SHP77 (cell line): ENCODE measurements around the gene EGFL7.

Source experiments
- DNase-seq, 2 experiments: peaks; one replicate each; lab custom pipeline; 2025; lab: John Stamatoyannopoulos, UW

EGFL7 gene

DNA sequence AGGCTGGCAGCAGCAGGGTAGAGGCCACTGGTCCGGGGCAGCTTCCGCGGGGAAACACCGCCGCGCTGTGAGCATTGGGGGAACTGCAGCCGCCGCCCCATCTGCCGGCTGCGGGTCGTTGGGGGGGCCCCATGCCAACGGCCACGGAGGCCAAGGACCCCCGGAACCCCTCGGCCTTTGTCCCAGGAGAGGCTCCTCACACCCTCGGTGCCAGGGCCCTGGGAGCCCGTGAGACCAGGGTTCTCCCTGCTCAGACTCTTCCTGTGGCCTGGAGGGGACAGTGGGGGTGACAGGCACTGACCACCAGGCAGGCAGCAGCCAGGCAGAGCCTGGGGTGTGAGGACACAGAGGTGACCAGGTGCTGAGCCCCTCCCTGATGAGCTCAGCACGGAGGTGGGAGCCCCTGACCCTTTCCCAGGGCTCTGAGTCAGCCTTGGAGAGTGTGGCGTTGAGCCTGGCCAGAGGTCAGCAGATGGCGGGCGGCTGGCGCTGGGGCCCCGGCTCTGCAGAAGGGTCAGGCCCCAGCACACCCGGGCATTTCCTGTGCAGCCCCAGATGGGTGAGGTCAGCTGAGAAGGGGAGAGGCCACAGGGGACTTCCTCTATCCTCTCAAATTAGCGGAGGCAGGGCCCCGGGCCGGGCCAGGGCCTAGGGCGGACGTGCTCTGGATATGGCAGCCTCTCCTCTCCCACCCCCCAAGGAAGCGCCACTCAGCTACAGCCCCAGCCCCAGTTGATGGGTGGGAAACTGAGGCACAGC lies 17.9 kb upstream of the EGFL7 start:
- no peak for DNase-seq

DNA sequence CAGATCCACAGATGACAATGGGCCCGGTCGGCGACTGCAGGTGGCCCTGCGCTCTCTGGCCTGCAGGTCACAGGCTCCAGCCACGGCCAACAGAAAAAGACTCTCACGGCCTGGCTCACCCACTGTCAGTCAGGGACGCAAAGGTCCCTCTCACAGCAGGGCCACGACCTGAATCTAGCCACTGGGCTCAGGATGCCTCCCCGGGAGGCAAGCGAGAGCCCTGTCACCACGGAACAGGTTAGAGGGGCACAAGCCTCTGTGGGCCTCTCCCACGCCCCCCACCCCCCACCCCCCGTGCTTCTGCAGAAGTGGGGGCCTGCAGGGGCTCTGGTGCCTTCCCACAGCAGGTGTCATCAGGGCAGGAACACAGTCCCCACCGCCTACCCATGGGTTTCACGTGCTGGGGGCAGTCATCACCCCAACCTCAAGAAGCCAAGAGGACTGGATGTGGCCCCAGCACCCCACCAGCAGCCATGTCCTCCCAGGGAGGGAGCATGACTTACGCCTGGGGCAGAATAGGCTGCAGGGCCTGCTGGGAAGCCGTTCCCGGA lies 17.3 kb upstream of the EGFL7 start:
- no peak for DNase-seq

- no peak for DNase-seq
Observed at GRCh38 chr9:136645903-136646754, 16.6 kb upstream of the EGFL7 start.

GRCh38 chr9:136646827-136647711 lies 15.6 kb upstream of the EGFL7 start:
- DNase-seq = no peak

DNA sequence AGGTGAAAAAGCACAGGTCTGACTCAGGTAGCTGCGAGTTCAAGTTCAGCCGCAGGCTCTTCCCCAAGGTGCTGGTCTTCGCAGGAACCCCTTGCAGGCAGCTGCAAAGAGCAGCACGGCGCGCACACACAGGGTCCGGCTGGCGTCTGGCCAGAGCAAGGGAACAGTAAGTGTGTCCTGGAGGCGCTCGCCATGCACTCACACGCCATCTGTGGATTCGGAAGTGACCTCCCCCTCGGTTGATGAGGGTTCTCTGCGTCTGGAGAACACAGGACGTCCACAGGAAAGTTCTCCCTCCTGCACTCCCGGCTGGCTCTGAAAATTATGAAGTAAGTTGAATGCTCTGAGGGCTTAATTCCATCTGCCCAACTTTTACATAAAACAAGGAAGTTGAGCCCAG lies 14.0 kb upstream of the EGFL7 start:
- DNase-seq = peak; percentile 48 to 50

- no peak for DNase-seq
Observed at GRCh38 chr9:136650021-136650420, 12.7 kb upstream of the EGFL7 start.

DNA sequence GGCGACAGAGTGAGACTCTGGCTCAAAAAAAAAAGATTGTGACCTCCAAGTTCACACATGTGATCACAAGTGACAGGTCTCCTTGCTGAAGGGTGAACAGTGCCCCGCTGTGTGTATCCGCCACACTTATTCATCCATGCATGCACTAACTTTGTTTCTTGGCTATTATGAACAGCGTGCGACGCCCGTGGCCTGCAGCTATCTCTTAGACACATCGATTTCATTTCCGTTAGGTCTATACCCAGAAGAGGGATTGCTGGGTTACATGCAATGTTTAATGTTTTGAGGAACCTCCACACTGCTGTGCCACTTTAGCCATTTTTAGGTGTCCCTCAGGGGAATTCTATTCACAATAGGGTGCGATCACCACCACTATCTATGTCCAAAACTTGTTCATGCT lies 12.1 kb upstream of the EGFL7 start:
- DNase-seq = no peak

DNA sequence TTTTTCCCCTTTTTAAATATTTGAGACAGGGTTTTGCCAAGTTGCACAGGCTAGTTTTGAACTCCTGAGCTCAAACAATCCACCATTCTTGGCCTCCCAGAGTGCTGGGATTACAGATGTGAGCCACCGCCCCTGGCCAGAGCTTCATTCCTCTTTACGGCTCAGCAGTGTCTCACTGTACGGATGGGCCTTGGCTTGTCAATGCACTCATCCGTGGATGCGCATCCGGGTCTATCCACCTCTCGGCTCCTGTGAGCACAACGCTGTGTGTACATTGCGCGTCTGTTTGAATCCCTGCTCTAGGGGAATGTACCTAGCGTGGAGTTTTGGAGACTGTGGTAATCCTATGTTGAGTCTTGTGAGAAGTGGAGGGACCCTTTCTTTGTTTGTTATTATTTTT lies 10.9 kb upstream of the EGFL7 start:
- no peak for DNase-seq

DNA sequence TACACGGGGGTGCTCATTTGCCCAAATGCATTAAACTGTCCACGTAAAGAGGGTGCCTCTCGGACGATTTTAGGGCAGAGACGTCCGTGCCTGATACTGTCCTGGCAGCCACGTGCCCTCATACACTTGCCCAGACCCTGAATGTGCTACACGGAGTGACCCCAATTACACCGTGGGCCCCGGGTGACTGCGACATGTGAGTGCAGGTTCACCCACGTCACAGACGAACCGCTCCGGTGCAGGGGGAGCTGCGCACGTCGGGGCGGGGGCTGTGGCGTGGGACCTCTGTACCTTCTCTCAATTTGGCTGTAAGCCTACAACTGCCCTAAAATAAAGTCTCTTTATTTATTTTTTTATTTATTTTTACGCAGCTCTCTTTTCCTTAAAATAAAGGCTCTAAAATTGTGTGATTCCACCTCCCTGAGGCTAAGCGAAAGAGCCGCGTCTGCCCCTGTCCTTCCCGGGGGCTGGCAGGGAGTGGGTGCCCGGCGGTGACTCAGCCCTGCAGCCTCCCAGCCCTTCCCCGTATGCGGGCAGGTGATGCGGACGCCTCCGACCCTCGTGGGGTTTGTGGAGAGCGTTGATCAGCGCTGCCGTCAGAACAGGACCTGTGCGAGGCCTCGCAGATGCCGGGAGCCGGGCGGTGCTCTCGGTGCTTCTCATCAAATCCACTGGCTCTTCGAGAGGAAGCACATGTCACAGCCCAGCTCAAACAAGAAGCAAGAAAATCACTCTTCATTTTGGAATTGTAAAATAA lies 9.2 kb upstream of the EGFL7 start:
- DNase-seq = no peak

- DNase-seq = no peak
Observed at GRCh38 chr9:136654820-136655535, 7.7 kb upstream of the EGFL7 start.

DNA sequence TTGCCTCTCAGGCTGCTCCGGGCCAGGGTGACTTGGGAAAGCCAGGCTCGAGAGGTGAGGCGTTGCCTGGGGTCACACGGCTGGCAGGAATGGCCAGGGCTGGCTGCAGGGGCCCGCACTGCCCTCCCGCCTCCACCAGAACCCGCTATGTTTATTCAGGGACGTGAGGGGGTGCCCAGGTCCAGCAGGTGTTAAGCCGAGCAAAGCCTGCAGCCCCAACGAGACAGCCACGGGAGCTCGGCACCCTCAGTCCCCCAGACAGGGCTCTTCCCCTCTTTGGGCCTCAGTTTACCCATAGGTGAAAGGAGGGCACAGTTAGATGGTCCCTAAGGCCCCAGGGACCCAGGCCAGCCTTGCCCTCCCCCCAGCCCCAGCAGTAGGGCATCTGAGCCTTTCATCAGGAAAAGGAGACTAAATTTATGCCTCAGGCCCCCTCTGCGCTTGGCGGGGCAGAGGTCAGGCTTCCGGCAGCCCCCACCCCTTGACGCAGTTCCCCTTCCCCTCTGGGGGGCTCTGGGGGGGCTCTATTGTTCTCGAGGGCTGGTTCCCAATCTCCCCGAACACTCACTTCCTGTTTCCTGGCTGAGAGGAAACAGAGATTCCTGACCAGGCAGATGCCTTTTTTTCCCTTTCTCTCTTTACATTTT lies 7.1 kb upstream of the EGFL7 start:
- no peak for DNase-seq

GRCh38 chr9:136656183-136656738 lies 6.5 kb upstream of the EGFL7 start:
- no peak for DNase-seq

DNA sequence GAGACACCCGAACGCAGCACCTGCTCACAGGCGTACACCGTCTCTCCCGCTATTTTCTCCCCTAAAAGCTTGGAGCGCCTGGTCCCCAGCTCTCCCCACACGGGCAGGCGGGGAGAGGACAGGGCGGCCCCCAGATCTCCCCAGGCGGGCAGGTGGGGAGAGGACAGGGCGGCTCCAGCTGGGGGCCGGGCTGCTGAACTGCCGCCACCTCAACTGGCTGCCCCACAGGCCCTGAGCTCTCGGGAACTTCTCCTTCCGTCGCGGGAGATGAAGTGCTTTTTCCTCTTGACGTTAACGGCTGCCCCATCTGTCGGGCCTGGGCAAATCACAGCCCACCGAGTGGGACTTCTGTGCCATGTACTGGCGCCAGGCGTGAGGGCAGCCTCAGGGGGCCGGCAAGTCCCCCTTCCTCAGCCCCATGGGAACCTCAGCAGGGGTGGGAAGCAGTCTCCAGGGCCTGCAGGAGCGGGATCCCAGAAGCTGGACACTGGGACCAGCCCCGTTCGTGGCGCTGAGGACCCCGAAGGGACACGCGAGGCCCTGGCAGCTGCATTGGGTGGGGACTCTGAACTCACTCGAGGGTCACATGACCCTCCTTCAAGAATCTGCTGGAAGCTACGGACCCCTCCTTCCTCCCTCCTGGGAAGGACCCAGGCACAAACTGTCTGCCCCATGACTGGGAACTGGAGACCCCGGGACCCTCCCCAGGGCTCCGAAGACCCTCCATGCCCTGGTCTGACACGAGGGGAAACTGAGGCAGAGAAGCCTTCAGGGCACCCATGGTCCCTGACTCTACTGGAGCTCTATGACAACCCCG lies 5.7 kb upstream of the EGFL7 start:
- no peak for DNase-seq

GRCh38 chr9:136657974-136658848 lies 4.5 kb upstream of the EGFL7 start:
- no peak for DNase-seq

GRCh38 chr9:136658849-136659535 lies 3.7 kb upstream of the EGFL7 start:
- no peak for DNase-seq

GRCh38 chr9:136659861-136660784 lies 2.6 kb upstream of the EGFL7 start:
- DNase-seq = no peak
